Mesenchymal stem cell (in vitro differentiated cells and primary cell): ENCODE data around the gene CELA2B.

Experiments
- DNase-seq: peaks from one replicate; pipeline ENCODE4 v3.0.0-alpha.2; 2013
- H2AFZ ChIP-seq: one replicate; pipeline ENCODE4 v1.6.1; 2013; ENCODE audit warnings: low read depth, mild to moderate bottlenecking, control low read depth, inconsistent platforms, low read length, moderate library complexity
- H2AK5ac ChIP-seq: 2 replicates; pipeline ENCODE4 v1.6.1; 2013; ENCODE audit warnings: low read length, moderate library complexity, mild to moderate bottlenecking, inconsistent platforms; ENCODE audit not compliant: severe bottlenecking
- H2BK120ac ChIP-seq: one replicate; pipeline ENCODE4 v1.6.1; 2013; ENCODE audit warnings: low read depth, mild to moderate bottlenecking, inconsistent platforms, low read length, moderate library complexity
- H2BK12ac ChIP-seq, 2 experiments: one replicate each; pipeline ENCODE4 v1.6.1; 2013; ENCODE audit warnings: inconsistent platforms in 2 of 2, low read length in 2 of 2, mild to moderate bottlenecking in 2 of 2, moderate library complexity in 2 of 2, control low read depth in 1 of 2
- H2BK15ac ChIP-seq: one replicate; pipeline ENCODE4 v1.6.1; 2013; ENCODE audit warnings: mild to moderate bottlenecking, low read depth, inconsistent platforms; ENCODE audit not compliant: poor library complexity, severe bottlenecking
- H2BK5ac ChIP-seq: 2 replicates; pipeline ENCODE4 v1.6.1; 2013; ENCODE audit warnings: low read depth, mild to moderate bottlenecking, low read length, control low read depth, inconsistent platforms; ENCODE audit not compliant: poor library complexity, severe bottlenecking
- H3K14ac ChIP-seq, 2 experiments: one replicate each; pipeline ENCODE4 v1.6.1; 2013; ENCODE audit warnings: inconsistent platforms in 2 of 2, low read length in 2 of 2, control low read depth in 1 of 2, mild to moderate bottlenecking in 1 of 2, moderate library complexity in 1 of 2
- H3K18ac ChIP-seq, 2 experiments: one replicate each; pipeline ENCODE4 v1.6.1; 2013; ENCODE audit warnings: inconsistent platforms in 2 of 2, low read length in 2 of 2, control low read depth in 1 of 2, low read depth in 1 of 2, mild to moderate bottlenecking in 1 of 2
- H3K23ac ChIP-seq, 2 experiments: one replicate each; pipeline ENCODE4 v1.6.1; 2013; ENCODE audit warnings: inconsistent platforms in 2 of 2, low read length in 2 of 2, mild to moderate bottlenecking in 2 of 2, moderate library complexity in 2 of 2, control low read depth in 1 of 2
- H3K27ac ChIP-seq: 2 replicates; pipeline ENCODE4 v1.5.1; 2013; ENCODE audit warnings: mild to moderate bottlenecking, moderate library complexity, low read length, control low read depth, inconsistent platforms; ENCODE audit not compliant: poor library complexity, severe bottlenecking
- H3K27me3 ChIP-seq, 2 experiments: 2 replicates each; pipeline versions ENCODE4 v1.6.1 to v1.7.0; 2013; ENCODE audit warnings: low read length in 2 of 2, mild to moderate bottlenecking in 2 of 2, moderate library complexity in 2 of 2, control low read depth in 1 of 2, inconsistent platforms in 1 of 2; ENCODE audit not compliant: control insufficient read depth in 1 of 2, insufficient read depth in 1 of 2
- H3K36me3 ChIP-seq, 2 experiments: 2 replicates each; pipeline versions ENCODE4 v1.6.1 to v1.7.0; 2013; ENCODE audit warnings: low read length in 2 of 2, control low read depth in 1 of 2, inconsistent platforms in 1 of 2, low read depth in 1 of 2, mild to moderate bottlenecking in 1 of 2; ENCODE audit not compliant: insufficient read depth in 2 of 2, control insufficient read depth in 1 of 2
- H3K4ac ChIP-seq, 2 experiments: one replicate each; pipeline ENCODE4 v1.6.1; 2013; ENCODE audit warnings: inconsistent platforms in 2 of 2, low read length in 2 of 2, mild to moderate bottlenecking in 2 of 2, moderate library complexity in 2 of 2, control low read depth in 1 of 2, low read depth in 1 of 2
- H3K4me1 ChIP-seq: 2 replicates; pipeline ENCODE4 v1.6.1; 2013; ENCODE audit warnings: low read depth, low read length, control low read depth; ENCODE audit not compliant: control insufficient read depth, insufficient read depth
- H3K4me2 ChIP-seq: 2 replicates; pipeline ENCODE4 v1.6.1; 2013; ENCODE audit warnings: low read length, mild to moderate bottlenecking, inconsistent platforms; ENCODE audit not compliant: poor library complexity, severe bottlenecking
- H3K4me3 ChIP-seq, 2 experiments: 2 replicates each; pipeline versions ENCODE4 v1.5.1 to v1.7.0; 2013; ENCODE audit warnings: low read length in 2 of 2, mild to moderate bottlenecking in 2 of 2, control low read depth in 1 of 2, low read depth in 1 of 2; ENCODE audit not compliant: insufficient read depth in 1 of 2
- H3K79me1 ChIP-seq: replicated peaks from 2 replicates; pipeline ENCODE4 v1.6.1; 2013; ENCODE audit warnings: mild to moderate bottlenecking, control low read depth, low read length, inconsistent platforms; ENCODE audit not compliant: poor library complexity, severe bottlenecking
- H3K9ac ChIP-seq: 2 replicates; pipeline ENCODE4 v1.7.0; 2013; ENCODE audit warnings: mild to moderate bottlenecking, low read length, moderate library complexity
- H3K9me3 ChIP-seq: 2 replicates; pipeline ENCODE4 v1.7.0; 2013; ENCODE audit warnings: mild to moderate bottlenecking, low read length; ENCODE audit not compliant: control insufficient read depth
- H4K8ac ChIP-seq: one replicate; pipeline ENCODE4 v1.6.1; 2013; ENCODE audit warnings: inconsistent platforms, mild to moderate bottlenecking, low read length, moderate library complexity
- H4K91ac ChIP-seq: one replicate; pipeline ENCODE4 v1.6.1; 2013; ENCODE audit warnings: mild to moderate bottlenecking, low read length, inconsistent platforms
- WGBS: methylation state at CpG from one replicate; pipeline ENCODE4 v1.1.7; 2013; ENCODE audit warnings: mixed read lengths; 5-methylcytosine and 5-hydroxymethylcytosine counted together

CELA2B gene

DNA sequence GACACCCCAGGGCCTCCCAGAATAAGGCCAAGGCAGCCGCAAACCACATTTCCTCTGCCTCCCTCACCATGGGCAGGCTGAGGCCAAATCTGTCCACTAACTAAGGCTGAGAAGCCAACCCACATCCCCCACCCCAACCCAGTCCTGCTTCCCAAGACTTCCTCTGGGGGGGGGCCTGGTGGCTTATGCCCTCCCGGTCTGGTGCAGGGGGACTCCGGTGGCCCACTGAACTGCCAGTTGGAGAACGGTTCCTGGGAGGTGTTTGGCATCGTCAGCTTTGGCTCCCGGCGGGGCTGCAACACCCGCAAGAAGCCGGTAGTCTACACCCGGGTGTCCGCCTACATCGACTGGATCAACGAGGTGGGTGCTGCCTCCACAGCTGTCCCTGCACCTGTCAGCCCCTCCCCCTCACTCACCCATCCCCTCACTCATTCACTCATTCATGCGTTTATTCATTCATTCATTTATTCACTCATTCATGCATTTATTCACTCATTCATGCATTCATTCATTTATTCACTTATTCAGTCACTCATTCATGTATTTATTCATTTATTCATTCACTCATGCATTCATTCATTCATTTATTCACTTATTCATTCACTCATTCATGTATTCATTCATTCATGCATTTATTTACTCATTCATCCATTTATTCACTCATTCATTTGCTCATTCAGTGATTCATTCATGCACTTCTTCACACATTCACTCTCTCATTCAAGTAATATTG, 30.3 kb upstream of the CELA2B start:
- DNase-seq = no peak
- Histone ChIP-seq H3K23ac (no peak overlapping the region), H3K27ac (no peak overlapping the region), H2AK5ac (no peak overlapping the region), H2AFZ (no peak overlapping the region), H3K27me3 (peaks cover 21 to 58% of the 10 kb centered on the region in 2 experiments), H3K4me1 (no peaks in the 10 kb centered on the region), H2BK15ac (no peak overlapping the region), H4K8ac (no peak overlapping the region), H2BK5ac (no peak overlapping the region), H3K4me2 (no peak overlapping the region), H3K79me1 (no peaks in the 10 kb centered on the region), H3K9me3 (no peaks in the 10 kb centered on the region), H4K91ac (peak overlapping the region; percentile 22), H3K9ac (no peak overlapping the region), H2BK12ac (no peak overlapping the region), H3K36me3 (no peaks in the 10 kb centered on the region), H3K4ac (no peak overlapping the region), H2BK120ac (no peak overlapping the region), H3K4me3 (no peak overlapping the region), H3K14ac (no peak overlapping the region), H3K18ac (no peak overlapping the region)
- 90% methylated on average over 14 of the region's 14 CpGs for WGBS

DNA sequence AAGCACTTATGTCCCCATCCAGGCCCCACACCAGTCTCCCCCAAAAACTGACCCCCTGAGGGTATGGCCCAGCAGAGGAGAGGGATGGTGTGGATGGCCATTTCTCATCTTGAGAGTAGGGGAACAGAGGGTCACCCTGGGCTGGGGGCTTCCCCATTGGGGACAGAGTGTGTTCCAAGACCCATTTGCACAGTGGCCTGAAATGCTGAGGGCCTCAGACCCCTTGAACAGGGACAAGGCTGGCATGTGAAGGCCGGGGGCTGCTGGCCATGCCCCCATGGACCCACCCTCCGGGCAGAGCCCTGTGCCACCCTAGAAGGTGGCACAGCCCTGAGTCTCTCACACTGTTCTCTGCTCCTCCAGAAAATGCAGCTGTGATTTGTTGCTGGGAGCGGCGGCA, 29.7 kb upstream of the CELA2B start:
- Histone ChIP-seq H2AFZ (no peak overlapping the region), H3K27me3 (peaks cover 21 to 58% of the 10 kb centered on the region in 2 experiments), H3K4ac (no peak overlapping the region), H3K23ac (no peak overlapping the region), H3K9ac (no peak overlapping the region), H3K79me1 (no peaks in the 10 kb centered on the region), H3K14ac (no peak overlapping the region), H3K18ac (no peak overlapping the region), H2BK15ac (no peak overlapping the region), H2BK12ac (no peak overlapping the region), H3K4me1 (no peaks in the 10 kb centered on the region), H3K4me2 (no peak overlapping the region), H4K8ac (no peak overlapping the region), H2AK5ac (no peak overlapping the region), H3K9me3 (no peaks in the 10 kb centered on the region), H3K36me3 (no peaks in the 10 kb centered on the region), H3K27ac (no peak overlapping the region), H3K4me3 (no peak overlapping the region), H2BK5ac (no peak overlapping the region), H4K91ac (no peak overlapping the region), H2BK120ac (no peak overlapping the region)
- no peak for DNase-seq
- WGBS = 64% methylated on average over 4 of the region's 4 CpGs

DNA sequence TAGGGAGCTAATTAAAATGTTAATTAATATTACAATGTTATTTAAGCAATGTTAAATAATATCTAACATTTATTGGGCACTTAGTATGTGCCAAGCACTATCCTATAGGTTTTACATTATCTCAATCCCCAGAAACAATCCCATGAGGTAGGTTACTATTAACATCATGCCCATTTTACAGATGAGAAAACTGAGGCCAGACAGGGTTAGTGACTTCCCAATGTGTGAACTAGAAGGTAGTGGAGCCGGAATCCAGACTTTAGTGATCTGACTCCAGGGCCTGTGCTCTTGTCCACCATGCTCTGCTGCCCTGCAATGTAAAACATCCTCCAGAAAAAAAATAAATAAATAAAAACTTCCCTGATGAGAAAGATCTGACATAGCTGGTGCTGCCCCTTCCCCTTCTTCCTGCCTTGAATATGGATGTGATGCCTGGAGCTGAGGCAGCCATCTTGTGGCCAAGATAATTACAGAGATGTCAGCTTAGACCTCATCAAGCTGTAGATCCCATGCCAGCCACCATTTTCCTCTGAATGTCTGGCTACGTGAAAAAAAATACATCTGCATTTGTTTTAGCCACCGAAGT, 26.9 kb upstream of the CELA2B start:
- no peak overlapping the region for H2BK5ac ChIP-seq
- H2AFZ ChIP-seq = no peak overlapping the region
- H2BK120ac ChIP-seq = no peak overlapping the region
- H3K4ac ChIP-seq = no peak overlapping the region
- no peak overlapping the region for H3K23ac ChIP-seq
- no peak overlapping the region for H2AK5ac ChIP-seq
- no peak overlapping the region for H3K4me3 ChIP-seq
- DNase-seq = no peak
- H3K9ac ChIP-seq = no peak overlapping the region
- no peak overlapping the region for H4K91ac ChIP-seq
- no peak overlapping the region for H4K8ac ChIP-seq
- H3K4me2 ChIP-seq = no peak overlapping the region
- no peak overlapping the region for H2BK15ac ChIP-seq
- no peaks in the 10 kb centered on the region for H3K9me3 ChIP-seq
- H3K27me3 ChIP-seq = peaks cover 19 to 36% of the 10 kb centered on the region in 2 experiments
- no peak overlapping the region for H3K27ac ChIP-seq
- H2BK12ac ChIP-seq = no peak overlapping the region
- no peaks in the 10 kb centered on the region for H3K79me1 ChIP-seq
- peaks cover 2% of the 10 kb centered on the region for H3K4me1 ChIP-seq
- 99% methylated on average over 3 of the region's 3 CpGs for WGBS
- H3K36me3 ChIP-seq = no peaks in the 10 kb centered on the region
- H3K18ac ChIP-seq = no peak overlapping the region
- no peak overlapping the region for H3K14ac ChIP-seq

DNA sequence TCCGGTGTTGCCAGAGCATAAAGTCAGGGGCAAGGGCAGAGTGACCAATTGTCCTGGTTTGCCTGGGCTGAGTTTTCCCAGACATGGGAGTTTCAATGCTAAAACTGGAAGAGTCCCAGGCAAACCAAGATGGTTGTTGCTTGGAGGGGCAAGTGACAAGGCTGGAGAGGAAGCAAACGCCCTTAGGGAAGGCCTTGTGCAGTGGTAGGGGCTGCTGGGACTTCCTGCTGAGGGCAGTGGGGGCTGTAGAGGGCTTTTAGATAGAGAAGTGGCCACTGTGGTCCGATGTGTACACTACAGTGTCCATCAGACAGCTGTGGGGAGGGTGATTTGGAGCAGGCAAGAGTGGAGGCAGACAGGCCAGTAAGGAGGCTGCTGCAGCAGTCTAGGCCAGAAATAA, 26.3 kb upstream of the CELA2B start:
- Histone ChIP-seq H2BK12ac (no peak overlapping the region), H3K79me1 (no peaks in the 10 kb centered on the region), H2BK15ac (no peak overlapping the region), H2AFZ (no peak overlapping the region), H3K27ac (no peak overlapping the region), H2BK5ac (no peak overlapping the region), H3K14ac (no peak overlapping the region), H3K4me2 (no peak overlapping the region), H4K8ac (no peak overlapping the region), H2AK5ac (no peak overlapping the region), H2BK120ac (no peak overlapping the region), H3K4ac (no peak overlapping the region), H3K4me3 (no peak overlapping the region), H3K23ac (peak overlapping the region in 1 of 2 experiments; percentile 9), H3K9ac (no peak overlapping the region), H3K9me3 (no peaks in the 10 kb centered on the region), H3K27me3 (peaks cover 19 to 30% of the 10 kb centered on the region in 2 experiments), H3K36me3 (no peaks in the 10 kb centered on the region), H3K4me1 (peaks cover 5% of the 10 kb centered on the region), H4K91ac (no peak overlapping the region), H3K18ac (no peak overlapping the region)
- no peak for DNase-seq
- WGBS = 82% methylated on average over 3 of the region's 3 CpGs
